HCEC 1CT (cell line): Measurements from ENCODE around the gene NF1.
A peak's percentile ranks its signal among the peaks of the same experiment; 100 is the strongest.
"Not testable (repeated sequence)": the region's sequence is repeated elsewhere in the genome, so short reads cannot be mapped to it uniquely, and the experiment has no call there.

Experiments used
- DNase-seq: peaks from one replicate; pipeline ENCODE4 v3.0.0-alpha.2; 2017

The NF1 gene

DNA sequence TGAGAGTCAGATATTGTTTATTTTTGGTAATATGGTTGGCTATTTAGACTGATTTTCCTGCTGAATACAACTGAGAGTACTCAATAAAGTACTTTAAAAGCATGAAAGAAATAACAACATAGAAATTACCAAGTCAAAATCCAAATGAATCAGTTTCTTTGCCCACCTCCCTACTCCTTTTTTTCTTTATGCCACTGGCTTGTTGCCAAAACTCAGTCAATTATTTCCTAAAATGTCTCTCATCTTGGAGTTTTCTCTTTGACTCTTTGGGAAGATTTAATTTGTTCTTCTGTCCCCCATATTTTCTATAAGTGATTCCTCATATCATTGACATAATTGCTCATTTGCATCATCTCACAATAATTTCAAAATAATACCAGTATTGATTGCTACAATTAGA, 204.8 kb downstream of the NF1 start:
- DNase-seq, result no peak

DNA sequence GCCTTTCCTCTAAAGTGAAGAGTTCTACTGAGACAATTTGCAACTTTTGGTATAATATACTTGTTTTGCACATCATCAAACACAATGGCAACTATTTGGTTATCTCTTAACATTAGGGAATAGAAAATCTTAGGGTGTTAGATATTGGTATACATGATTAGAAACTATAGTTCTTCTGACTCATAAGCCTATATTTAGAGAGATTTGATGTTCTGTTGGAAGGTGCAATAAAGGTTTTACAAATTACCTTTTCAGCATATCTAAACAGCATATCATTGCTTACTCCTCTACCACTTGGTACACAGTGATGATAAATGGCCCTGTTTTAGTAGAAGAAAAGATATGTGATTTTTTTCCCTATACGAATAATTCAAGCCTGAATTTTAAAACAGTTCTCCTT, 212.9 kb downstream of the NF1 start:
- DNase-seq, result no peak

DNA sequence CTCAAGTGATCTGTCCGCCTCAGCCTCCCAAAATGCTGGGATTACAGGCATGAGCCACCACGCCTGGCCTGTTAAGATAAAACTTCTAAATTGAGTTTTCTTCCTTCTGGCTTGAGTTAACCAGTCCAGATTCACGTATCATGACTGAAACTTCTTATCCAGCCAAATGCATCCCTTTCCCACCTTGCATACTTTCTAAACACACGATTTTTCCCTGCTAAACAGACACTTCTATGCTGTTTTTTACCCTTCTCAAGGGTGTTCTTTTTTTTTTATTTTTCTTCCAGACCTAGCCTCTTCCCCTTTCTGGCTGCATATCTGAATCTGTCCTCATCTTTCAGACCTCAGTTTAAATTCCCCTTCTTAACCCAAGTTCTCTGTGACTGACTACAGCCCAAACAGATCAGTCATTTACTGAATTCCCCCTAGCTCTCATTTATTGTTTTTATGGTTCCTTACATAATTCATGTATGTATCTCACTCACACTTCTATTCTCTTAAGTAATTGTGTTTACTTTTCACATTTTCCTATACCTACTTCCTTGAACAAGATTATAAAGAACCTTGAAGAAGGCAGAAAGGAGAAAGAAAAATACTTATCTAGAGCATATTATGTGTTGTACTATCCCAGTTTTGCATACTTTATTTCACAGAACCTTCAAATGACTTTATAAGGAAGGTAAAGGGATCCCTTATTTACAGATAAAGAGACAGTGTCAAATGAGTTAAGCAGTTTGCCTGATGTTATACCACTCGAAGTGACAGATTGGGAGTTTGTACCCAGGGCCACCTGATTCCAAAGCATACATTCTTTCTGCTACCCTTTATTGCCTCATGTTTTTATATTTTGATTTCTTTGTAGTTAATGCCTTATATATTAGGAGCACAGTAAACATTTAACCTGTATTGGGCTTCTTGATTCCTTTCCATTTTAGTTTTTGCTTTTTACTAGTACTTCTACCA, 213.9 kb downstream of the NF1 start:
- no peak for DNase-seq

DNA sequence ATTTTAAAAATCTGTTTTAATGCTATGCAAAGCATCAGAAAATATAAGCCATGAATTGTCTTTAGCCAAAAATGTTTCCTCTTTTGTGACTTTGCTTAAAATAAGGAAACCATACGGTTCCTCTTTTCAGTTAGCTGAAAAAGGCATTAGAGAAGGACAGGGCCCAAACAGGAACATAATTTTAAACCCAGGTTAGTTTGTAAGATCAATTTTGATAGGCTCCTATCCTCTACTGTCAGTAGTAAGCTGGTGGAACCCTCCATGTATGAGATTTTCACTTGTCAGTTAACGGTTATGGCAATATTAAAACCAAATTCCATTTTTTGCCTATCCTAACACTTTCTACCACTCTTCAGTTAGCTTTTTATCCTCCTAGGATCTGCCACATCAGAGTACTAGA, 214.8 kb downstream of the NF1 start:
- DNase-seq, result no peak

DNA sequence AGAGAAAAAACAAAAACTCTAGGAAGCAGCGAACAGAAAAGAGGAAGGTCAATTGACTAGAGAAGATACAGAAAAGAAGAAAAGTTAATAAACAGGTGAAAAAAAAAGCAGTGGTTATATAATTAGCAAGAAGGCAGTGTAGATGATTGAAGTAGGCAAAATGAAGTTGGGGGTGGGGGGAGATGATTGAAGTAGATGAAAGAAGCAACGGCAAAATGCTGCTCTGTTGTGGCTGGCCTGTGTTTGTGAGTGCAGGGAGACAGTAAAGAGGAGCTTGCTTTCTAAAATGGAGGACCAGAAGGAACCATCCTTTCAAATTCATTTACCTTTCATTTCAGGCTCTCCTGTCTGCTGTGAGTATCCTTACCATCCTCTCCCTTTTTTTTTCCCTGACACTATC, 215.5 kb downstream of the NF1 start:
- no peak for DNase-seq

DNA sequence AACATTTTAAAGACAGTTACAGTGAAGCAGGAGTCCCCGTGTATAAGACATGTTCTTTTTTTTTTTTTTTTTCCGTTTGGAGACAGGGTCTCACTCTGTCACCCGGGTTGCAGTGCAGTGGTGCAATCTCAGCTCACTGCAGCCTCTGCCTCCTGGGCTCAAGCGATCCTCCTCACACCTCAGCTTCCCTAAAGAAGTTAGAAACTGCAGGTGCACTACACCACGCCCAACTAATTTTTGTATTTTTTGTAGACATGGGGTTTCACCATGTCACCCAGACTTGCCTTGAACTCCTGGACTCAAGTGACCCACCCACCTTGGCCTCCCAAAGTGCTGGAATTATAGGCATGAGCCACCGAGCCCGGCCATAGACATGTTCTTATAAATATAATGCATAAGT, 216.1 kb downstream of the NF1 start:
- DNase-seq, result no peak

DNA sequence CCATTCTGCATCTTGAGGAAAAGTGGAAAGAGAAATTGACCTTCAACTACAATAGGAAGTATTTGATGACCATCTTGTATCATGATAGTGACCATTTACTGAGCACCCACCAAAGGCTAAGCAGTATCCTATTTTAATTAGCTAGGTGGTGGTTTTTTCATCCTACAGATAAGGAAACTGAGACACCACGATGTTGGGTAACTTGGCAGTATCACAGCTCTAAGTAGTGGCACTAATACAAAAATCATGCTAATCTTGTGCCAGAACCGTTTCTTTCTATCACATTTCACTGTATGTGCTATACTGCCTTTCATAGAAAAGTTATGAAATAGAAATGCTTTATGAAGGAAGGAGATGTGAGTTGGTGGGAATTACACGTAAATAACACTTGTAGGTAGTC, 216.7 kb downstream of the NF1 start:
- DNase-seq, result no peak

DNA sequence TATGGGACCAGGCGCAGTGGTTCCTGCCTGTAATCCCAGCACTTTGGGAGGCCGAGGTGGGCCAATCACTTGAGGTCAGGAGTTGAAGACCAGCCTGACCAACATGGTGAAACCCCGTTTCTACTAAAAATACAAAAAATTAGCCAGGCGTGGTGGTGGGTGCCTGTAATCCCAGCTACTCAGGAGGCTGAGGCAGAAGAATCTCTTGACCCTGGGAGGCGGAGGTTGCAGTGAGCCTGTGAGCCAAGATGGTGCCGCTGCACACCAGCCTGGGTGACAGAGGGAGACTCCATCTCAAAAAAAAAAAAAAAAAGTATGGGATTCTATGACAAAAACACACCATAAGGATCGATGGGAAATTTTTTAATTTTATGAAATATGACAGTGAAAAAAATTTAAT, 217.4 kb downstream of the NF1 start:
- DNase-seq, result not testable (repeated sequence)

DNA sequence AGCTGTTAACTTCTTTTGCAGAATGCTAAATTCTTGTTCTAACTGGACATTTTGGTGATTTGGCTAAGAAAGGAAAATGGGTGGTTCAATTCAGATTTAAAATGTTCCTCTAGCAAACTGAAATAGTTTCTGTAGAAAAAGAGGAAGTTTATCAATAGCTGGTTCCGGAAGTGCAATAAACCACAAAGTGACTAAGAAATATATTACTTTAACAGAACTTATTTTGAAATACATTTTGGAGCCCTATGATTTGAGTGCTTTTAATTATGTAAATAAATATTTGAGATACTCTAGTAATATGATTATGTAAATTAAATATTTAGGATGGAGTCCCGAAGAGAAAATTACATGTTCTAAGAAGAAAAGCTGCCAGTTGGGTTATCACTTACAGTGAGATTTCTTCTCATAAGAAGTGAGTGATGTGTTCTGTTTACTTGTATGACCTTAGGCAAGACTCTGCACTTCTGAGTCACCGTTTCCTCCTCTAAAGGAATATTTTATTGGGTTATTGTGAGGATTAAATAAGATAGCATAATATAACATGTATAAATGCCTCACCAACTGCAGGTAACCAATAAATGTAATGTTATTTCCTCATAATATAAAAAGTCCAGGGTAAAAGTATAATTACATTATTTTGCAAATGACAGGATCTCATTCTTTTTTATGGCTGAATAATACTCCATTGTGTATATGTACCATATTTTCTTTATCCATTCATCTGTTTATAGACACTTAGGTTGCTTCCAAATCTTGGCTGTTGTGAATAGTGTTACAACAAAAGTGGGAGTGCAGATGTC, 219.4 kb downstream of the NF1 start, which contains the start of gene EVI2B:
TSS of gene EVI2B (minus strand) at position 73 of the 800 bp plus-strand sequence. CDS start 8,445 bp downstream, outside the sequence.
- peak; percentile 85 for DNase-seq

DNA sequence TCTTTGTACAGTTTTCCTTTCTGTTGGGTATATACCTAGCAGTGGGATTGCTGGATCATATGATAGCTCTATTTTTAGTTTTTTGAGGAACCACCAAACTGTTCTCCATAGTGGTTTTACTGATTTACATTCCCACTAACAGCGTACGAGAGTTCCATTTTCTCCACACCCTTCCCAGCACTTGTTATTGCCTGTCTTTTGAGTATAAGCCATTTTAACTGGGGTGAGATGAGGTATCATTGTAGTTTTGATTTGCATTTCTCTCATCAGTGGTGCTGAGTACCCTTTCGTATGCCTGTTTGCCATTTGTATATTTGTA, 220.0 kb downstream of the NF1 start:
- DNase-seq, result no peak

DNA sequence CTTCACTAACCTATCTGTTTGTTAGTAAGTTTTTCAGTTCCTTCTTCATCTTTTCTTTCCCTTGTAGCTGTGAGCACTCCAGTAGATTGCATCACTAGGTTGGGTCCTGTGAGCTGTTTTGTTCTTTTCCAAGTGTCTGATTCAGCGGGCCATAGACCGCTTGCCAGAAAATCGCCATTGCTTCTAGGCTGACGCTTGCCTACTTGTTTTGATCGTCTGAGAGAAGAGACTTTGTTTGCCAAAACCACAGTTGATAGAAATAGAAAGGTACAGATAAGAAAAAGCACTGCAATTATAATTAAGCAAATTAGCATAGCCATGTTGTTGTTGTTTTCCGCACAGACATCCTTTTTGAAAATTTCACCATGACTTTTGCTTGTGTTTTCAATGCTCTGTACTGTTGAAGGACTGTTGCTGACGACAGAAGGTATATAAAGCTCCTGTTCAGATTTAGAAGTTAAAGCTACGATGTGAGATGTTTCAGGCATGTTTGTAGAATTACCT, 223.6 kb downstream of the NF1 start:
- peak; percentile 74 for DNase-seq

DNA sequence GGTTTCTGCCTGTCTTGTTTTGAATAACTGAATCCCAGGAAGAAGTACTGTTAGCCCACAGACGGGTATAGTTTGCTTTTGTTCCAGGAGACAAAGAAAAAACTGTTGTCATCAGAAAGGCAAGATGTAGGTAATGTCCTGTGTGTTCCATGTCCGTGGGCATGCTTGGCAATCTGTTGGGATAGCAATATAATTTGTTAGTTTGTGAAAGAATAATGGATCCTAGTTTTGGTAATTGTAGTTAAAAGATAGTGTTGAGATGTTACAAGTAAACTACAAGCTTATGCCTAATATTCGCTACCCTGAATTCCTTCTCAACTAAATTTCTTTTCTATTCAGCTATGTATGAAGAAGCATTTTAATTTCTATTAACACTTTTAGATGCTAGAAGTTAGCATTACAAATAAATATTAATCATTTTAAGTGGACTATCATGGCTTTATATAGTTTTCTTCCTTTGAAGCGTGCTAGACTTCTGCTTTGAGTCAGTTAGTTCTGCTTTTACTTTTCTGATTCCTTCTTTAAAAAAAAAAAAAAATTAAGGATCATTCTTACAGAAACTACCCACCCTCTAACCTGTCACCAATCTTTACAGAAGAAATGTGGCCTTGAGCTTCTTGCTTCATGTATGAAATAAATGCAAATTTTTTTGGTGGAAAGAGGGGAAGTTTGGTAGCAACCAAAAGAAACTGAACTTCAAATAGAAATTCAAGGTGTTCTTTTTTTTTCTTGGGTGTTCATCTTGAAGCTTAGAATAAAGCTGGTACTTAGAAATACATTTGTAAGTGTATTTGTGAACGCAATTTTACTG, 224.3 kb downstream of the NF1 start:
- DNase-seq, result no peak

DNA sequence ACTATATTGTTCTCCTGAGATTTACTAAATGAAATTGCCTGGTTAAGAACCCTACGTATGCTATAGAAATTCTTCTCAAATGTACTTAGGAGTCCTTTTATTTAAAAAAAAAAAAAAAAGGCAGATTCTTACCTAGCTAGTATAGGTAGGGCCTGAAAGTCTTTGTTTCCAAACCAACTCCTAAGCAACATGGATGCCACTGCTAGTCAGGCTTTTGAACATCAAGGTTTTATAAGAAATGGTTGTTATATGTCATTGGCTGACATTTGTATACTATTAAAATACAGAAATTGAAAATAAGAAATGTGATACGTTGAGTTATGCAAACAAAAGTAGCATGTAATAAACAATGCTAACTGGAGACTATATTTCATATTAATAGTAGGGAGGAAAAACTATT, 225.5 kb downstream of the NF1 start:
- DNase-seq, result no peak

DNA sequence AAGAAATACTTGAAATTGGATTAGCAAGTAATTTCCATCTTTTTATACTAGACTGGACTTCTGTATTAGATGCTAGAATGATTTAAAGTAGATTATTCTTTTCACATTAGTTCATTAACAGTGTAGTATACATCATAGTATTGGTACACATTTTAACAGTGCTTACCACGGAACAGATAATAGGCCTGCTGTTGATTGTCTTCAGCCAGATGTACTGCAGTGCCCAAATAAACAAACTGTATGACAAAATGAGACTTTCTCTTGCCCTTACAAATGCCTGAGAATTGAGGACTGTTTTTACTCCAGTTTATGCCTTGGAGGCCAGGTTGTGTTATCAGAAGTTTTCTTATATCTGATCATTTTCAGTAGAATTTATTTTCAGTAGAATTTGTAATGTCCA, 226.0 kb downstream of the NF1 start:
- DNase-seq, result no peak

DNA sequence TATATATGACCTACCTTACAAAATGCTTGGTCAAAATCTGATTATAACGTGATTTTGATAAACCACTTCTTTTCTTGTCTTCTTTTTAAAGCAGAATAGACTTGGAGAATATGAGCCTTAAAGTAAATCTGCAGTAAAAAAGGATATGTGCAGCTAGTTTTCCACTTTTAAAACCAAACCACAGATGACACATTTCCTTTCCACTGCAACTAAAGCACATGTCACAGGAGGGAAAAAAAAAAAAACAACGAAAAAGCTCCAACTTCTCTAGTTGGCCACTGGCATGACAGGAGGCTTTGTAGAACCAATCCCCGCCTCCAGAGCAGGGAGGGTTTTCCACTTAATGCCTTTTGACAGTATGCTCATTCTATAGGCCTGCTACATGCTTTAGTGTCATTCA, 226.7 kb downstream of the NF1 start, which contains the start of gene EVI2A:
TSS of gene EVI2A (minus strand) at position 142 of the 400 bp plus-strand sequence. CDS start 2,609 bp downstream, outside the sequence.
- DNase-seq, result peak; percentile 81

DNA sequence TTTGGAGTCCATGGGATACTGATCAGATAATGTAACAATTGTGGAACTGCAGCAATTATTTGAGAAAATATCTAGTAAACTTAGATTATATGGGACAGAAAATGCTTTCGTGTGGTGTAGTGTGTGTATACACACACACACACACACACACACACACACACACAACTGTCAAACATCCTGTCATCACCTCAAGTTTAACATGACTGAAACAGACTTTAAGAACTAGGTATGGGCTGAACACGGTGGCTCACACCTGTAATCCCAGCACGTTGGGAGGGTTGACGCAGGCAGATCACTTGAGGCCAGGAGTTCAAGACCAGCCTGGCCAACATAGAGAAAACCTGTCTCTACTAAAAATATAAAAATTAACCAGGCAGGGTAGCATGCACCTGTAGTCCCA, 227.2 kb downstream of the NF1 start:
- no peak for DNase-seq

DNA sequence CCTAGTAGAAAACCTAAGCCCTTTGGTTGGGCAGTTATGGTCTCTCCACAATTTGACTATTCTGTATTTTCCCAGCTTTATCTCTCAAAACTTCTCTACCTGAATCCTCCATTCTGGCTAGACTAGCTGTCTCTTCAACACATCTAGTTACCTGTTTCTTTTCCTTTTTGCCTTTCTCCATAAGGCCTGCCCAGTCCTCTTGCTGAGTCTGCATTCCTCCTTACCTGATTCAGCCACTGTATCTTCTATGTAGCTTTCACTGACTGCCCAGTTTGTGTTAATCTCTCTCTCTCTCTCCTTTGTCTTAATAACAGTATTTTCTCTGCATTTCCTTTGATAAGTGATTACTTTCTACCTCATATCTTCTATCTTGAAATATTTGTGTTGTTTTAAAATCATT, 228.8 kb downstream of the NF1 start:
- no peak for DNase-seq

DNA sequence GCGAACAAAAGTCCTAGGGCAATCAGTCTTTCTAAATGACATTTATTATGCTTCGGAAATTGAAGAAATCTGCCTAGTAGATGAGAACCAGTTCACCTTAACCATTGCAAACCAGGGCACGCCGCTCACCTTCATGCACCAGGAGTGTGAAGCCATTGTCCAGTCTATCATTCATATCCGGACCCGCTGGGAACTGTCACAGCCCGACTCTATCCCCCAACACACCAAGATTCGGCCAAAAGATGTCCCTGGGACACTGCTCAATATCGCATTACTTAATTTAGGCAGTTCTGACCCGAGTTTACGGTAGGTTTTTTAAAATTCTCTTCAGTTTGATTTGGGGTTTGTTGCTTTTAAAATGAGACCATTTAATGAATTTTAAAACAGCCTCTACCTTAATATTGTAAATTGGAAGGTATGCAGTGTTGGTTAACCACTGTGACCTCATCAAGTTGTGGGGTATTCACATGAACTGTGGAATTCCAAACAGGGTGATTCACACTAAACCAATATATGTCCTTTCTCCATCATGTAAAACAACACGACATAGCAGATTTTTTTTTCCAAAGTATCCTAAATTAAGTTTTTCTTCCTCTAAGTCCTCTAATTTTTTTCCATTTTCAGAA, 232.9 kb downstream of the NF1 start:
- peak; percentile 90 for DNase-seq

DNA sequence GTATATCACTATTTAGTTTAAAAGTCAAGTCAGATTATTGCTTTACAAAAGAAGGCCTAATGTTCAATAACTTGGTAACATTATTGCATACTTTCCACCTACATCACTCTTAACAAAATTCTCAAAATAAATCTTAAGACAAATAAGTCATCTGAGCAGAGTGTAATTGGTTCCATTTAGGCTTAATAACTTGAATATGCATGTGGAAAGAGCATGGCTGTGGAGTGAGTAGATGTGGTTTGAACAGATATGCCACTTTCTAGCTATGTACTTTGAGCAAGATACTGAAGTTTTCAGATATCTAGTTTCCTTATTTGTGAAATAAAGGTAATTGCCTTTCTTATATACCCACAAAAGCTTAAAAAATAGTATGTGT, 233.4 kb downstream of the NF1 start:
- DNase-seq, result peak; percentile 71

DNA sequence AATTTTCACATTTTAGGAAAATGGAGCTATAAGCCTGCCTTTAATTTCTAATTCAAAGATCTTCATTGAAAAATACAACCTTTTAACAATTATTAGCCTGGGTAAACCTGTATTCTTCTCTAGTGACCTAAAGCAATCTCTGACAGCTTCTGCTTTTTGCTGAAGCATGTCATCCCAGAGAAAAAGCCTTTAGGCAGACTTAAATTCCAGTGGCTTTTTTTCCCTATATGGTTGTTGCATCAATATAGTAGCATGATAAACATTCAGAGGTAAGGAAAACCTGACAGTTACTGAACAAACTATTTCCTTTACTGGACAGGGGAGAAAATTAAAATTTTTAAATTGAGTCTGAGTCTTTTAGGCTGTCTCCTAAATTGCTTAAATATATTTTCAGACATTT, 234.4 kb downstream of the NF1 start:
- DNase-seq, result no peak

DNA sequence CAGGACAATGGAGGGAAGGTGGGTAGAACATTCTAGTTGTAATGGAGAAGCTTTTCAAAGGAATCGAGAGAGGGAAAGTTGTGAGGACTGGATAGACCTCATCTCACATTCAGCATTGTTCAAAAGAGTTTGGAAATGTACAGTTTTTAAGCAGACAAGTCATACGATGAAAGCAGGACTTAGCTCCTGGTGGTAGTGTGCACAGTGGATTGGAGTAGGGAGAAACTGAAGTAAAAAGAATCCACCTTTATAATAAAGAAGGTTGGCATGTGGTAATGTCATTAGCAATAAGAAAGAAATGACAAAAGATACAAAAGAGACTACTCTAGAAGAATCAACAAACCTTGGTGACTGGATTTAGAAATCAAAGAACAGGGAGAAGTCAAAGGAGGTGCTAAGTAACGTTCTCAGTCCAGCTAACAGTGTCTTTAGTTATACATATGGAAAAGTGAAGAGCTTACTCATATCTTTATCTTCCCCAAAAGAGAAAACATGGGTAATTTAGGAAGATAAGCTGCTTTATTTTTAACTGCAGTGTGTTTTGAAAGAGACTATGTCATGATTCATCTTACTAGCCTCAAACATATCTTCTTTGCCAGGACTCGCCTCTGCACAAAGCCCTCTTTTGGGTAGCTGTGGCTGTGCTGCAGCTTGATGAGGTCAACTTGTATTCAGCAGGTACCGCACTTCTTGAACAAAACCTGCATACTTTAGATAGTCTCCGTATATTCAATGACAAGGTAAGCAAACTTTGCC, 245.3 kb downstream of the NF1 start:
- peak; percentile 74 for DNase-seq
